SK-N-SH (cell line): ENCODE data around the gene KIAA1549. TPM values are rescaled to one million over a fixed set of nuclear protein-coding genes. Genes with fewer than 3 reads are reported as not detected.
"Not testable (repeated sequence)": the region's sequence is repeated elsewhere in the genome, so short reads cannot be mapped to it uniquely, and the experiment has no call there.

Experiments
- CTCF ChIA-PET: fragments of 300-600, 350-600 bp; formaldehyde crosslinking; extraction: SDS; loops from one replicate; lab custom pipeline; 2021; lab: Yijun Ruan, JAX
- POLR2A ChIA-PET: fragments of 350-600 bp; sonication (Branson Sonifier 250); formaldehyde crosslinking; extraction: SDS; loops from one replicate; lab custom pipeline; 2020; ENCODE audit warnings: antibody characterized with exemption, inconsistent platforms; lab: Yijun Ruan, JAX
- DNase-seq: peaks from one replicate; pipeline ENCODE4 v3.0.0; 2012
- H2AFZ ChIP-seq: fragments of 200-600 bp; sonication (generic); 2 replicates; pipeline ENCODE4 v1.8.1; 2016; ENCODE audit warnings: antibody characterized with exemption, mild to moderate bottlenecking, low read depth
- H3F3A ChIP-seq: fragments of 200-600 bp; sonication (generic); replicated peaks from 2 replicates; pipeline ENCODE3; 2016; ENCODE audit warnings: antibody characterized with exemption, mild to moderate bottlenecking; ENCODE audit not compliant: insufficient read depth
- H3K27ac ChIP-seq, 2 experiments: fragments of 200-500 bp in 1 of 2; fragments of 200-600 bp in 1 of 2; sonication (Bioruptor generic) in 1 of 2; sonication (generic), shearing (Covaris generic) in 1 of 2; 2 replicates each; pipeline versions ENCODE4 v1.5.1 to v1.6.1; 2014 to 2016; ENCODE audit warnings: low read depth in 2 of 2, inconsistent platforms in 1 of 2, low read length in 1 of 2, mild to moderate bottlenecking in 1 of 2, mixed read lengths in 1 of 2
- H3K27me3 ChIP-seq: fragments of 200-600 bp; sonication (generic), shearing (Covaris generic); 2 replicates; pipeline ENCODE4 v1.6.1; 2016; ENCODE audit warnings: mixed run types; ENCODE audit not compliant: insufficient read depth
- H3K36me3 ChIP-seq, 2 experiments: fragments of 200-500 bp in 1 of 2; fragments of 200-600 bp in 1 of 2; sonication (Bioruptor generic) in 1 of 2; sonication (generic) in 1 of 2; replicated peaks in 1 of 2; 2 replicates each; pipeline versions ENCODE3 to v1.5.1; 2014 to 2016; ENCODE audit warnings: low read length in 1 of 2, mild to moderate bottlenecking in 1 of 2; ENCODE audit not compliant: insufficient read depth in 2 of 2, control insufficient read depth in 1 of 2
- H3K4me1 ChIP-seq, 2 experiments: fragments of 200-500 bp in 1 of 2; fragments of 200-600 bp in 1 of 2; sonication (Bioruptor generic) in 1 of 2; sonication (generic), shearing (Covaris generic) in 1 of 2; 2 replicates each; pipeline versions ENCODE4 v1.5.1 to v1.6.1; 2014 to 2016; ENCODE audit warnings: low read depth in 1 of 2, low read length in 1 of 2, mixed run types in 1 of 2; ENCODE audit not compliant: insufficient read depth in 2 of 2, control insufficient read depth in 1 of 2
- H3K4me2 ChIP-seq: fragments of 200-600 bp; sonication (generic), shearing (Covaris generic); 2 replicates; pipeline ENCODE4 v1.6.1; 2017; ENCODE audit warnings: mixed run types
- H3K4me3 ChIP-seq, 2 experiments: fragments of 200-500 bp in 1 of 2; fragments of 200-600 bp in 1 of 2; sonication (Bioruptor generic) in 1 of 2; sonication (generic), shearing (Covaris generic) in 1 of 2; 2 replicates each; pipeline versions ENCODE4 v1.5.1 to v1.8.1; 2014 to 2016; ENCODE audit warnings: low read depth in 2 of 2, inconsistent platforms in 1 of 2, low read length in 1 of 2, mild to moderate bottlenecking in 1 of 2, mixed read lengths in 1 of 2, moderate library complexity in 1 of 2
- H3K79me2 ChIP-seq: fragments of 200-600 bp; sonication (generic); 2 replicates; pipeline ENCODE4 v1.8.1; 2017; ENCODE audit warnings: mild to moderate bottlenecking; ENCODE audit not compliant: insufficient read depth
- H3K9ac ChIP-seq: fragments of 200-600 bp; sonication (generic); 2 replicates; pipeline ENCODE4 v1.6.1; 2017; ENCODE audit warnings: mixed run types
- H3K9me2 ChIP-seq: fragments of 200-600 bp; sonication (generic); 2 replicates; pipeline ENCODE4 v1.6.1; 2017; ENCODE audit warnings: mixed run types
- H3K9me3 ChIP-seq: fragments of 200-600 bp; sonication (generic); 2 replicates; pipeline ENCODE4 v1.6.1; 2017; ENCODE audit warnings: mixed run types, mild to moderate bottlenecking, moderate library complexity
- H4K20me1 ChIP-seq: fragments of 200-600 bp; sonication (generic); 2 replicates; pipeline ENCODE4 v1.6.1; 2017; ENCODE audit warnings: mild to moderate bottlenecking, mixed run types; ENCODE audit not compliant: insufficient read depth
- CHD2 ChIP-seq: fragments of 150-350 bp; IDR thresholded peaks from 2 replicates; pipeline ENCODE4 v1.6.1; 2018; ENCODE audit warnings: low read length; ENCODE audit not compliant: partially characterized antibody
- FOXM1 ChIP-seq: IDR thresholded peaks from 2 replicates; pipeline ENCODE4 v1.4.0; 2012; ENCODE audit warnings: low read depth, mild to moderate bottlenecking
- GATA2 ChIP-seq: sonication (generic); formaldehyde crosslinking; IDR thresholded peaks from 2 replicates; pipeline ENCODE4 v1.5.0; 2020; ENCODE audit warnings: mild to moderate bottlenecking, missing genetic modification reagents
- JUND ChIP-seq: IDR thresholded peaks from 2 replicates; pipeline ENCODE4 v1.4.0; 2012
- MEF2A ChIP-seq: IDR thresholded peaks from 2 replicates; pipeline ENCODE4 v1.4.0; 2012; ENCODE audit warnings: low read depth, borderline replicate concordance
- NFIC ChIP-seq: IDR thresholded peaks from 2 replicates; pipeline ENCODE4 v1.4.0; 2012; ENCODE audit warnings: borderline replicate concordance
- NRF1 ChIP-seq: IDR thresholded peaks from 2 replicates; pipeline ENCODE4 v1.6.1; 2012; ENCODE audit warnings: low read depth, mild to moderate bottlenecking, low read length
- RFX5 ChIP-seq: IDR thresholded peaks from 2 replicates; pipeline ENCODE4 v1.6.1; 2012; ENCODE audit warnings: mild to moderate bottlenecking, improper control_type of control experiment, low read length
- SIN3A ChIP-seq: IDR thresholded peaks from 2 replicates; pipeline ENCODE4 v1.6.1; 2012; ENCODE audit warnings: low read depth, mild to moderate bottlenecking, low read length, moderate library complexity, borderline replicate concordance
- SMC3 ChIP-seq: IDR thresholded peaks from 2 replicates; pipeline ENCODE4 v1.6.1; 2012; ENCODE audit warnings: low read depth, low read length, improper control_type of control experiment
- TEAD4 ChIP-seq: IDR thresholded peaks from 2 replicates; pipeline ENCODE4 v1.4.0; 2012; ENCODE audit warnings: mild to moderate bottlenecking, borderline replicate concordance; ENCODE audit not compliant: insufficient read depth
- YY1 ChIP-seq: IDR thresholded peaks from 2 replicates; pipeline ENCODE4 v1.4.0; 2012; ENCODE audit warnings: low read depth, mild to moderate bottlenecking
- WGBS: methylation state at CpG from one replicate; pipeline ENCODE4 v1.1.6; 2017; ENCODE audit warnings: low lambda C conversion rate; 5-methylcytosine and 5-hydroxymethylcytosine counted together
- polyA plus RNA-seq, 3 experiments: library from polyadenylated mRNA; depleted of rRNA; stranded (reverse); fragments of >200 nt; gene quantifications; 2 replicates each; pipeline ENCODE4 v1.2.3, GENCODE V29; 2012
- TF ChIP-seq, protein P1 (sequence below): IDR thresholded peaks from 2 replicates; pipeline ENCODE4 v1.6.1; 2012; ENCODE audit warnings: mild to moderate bottlenecking, low read depth, low read length, moderate library complexity
- TF ChIP-seq, protein P2 (sequence below): IDR thresholded peaks from 2 replicates; pipeline ENCODE4 v1.4.0; 2012; ENCODE audit warnings: low read depth, borderline replicate concordance
- TF ChIP-seq, protein P3 (sequence below): fragments of 150-350 bp; IDR thresholded peaks from 2 replicates; pipeline ENCODE4 v1.6.1; 2017; ENCODE audit warnings: antibody characterized with exemption, low read length, low read depth, borderline replicate concordance

Gene KIAA1549
- polyA plus RNA-seq, 1 of the 3 experiments (the other 2 are of a cell fraction): 3.6 TPM

DNA sequence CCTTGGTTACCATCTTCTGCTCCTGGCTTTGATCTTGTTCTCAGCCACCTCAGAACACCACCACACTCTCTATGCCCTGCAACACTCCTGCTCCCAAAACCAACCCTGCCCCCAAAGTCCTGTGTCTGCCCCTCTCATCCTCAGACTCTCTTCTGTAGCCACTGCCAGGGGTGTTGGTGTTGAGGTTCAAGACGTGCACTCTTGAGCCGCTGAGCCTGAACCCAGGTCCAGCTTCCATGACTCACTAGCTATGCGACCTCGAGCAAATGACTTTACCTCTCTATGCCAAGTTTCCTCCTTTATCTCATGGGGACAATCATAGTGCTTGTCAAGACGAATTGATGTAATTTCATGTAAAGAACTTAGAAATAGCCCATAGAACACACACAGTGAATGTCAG is 182.4 kb downstream of the KIAA1549 start:
- Histone ChIP-seq H2AFZ (no peak overlapping the region), H3K9me3 (no peaks in the 10 kb centered on the region), H3K4me3 (no peak overlapping the region), H3K27me3 (no peaks in the 10 kb centered on the region), H3F3A (no peaks in the 10 kb centered on the region), H3K9me2 (no peaks in the 10 kb centered on the region), H3K9ac (no peak overlapping the region), H3K27ac (no peak overlapping the region), H3K36me3 (no peaks in the 10 kb centered on the region), H3K4me1 (no peaks in the 10 kb centered on the region), H4K20me1 (no peaks in the 10 kb centered on the region), H3K79me2 (no peaks in the 10 kb centered on the region), H3K4me2 (no peak overlapping the region)
- POLR2A ChIA-PET: no interaction called here
- no peak for DNase-seq
- CTCF ChIA-PET: interaction anchor here (1.0 to 1.1 kb wide), 2 partner anchors 11 to 15 kb away, joined by 4 read pairs; no protein-coding TSS in a partner anchor
- TF ChIP-seq MEF2A (no peak), SMC3 (no peak), YY1 (no peak), FOXM1 (no peak), SIN3A (no peak), NFIC (no peak), NRF1 (no peak), CHD2 (no peak), JUND (no peak), GATA2 (CRISPR knock-in tag) (no peak)
- TF ChIP-seq, protein P1, sequence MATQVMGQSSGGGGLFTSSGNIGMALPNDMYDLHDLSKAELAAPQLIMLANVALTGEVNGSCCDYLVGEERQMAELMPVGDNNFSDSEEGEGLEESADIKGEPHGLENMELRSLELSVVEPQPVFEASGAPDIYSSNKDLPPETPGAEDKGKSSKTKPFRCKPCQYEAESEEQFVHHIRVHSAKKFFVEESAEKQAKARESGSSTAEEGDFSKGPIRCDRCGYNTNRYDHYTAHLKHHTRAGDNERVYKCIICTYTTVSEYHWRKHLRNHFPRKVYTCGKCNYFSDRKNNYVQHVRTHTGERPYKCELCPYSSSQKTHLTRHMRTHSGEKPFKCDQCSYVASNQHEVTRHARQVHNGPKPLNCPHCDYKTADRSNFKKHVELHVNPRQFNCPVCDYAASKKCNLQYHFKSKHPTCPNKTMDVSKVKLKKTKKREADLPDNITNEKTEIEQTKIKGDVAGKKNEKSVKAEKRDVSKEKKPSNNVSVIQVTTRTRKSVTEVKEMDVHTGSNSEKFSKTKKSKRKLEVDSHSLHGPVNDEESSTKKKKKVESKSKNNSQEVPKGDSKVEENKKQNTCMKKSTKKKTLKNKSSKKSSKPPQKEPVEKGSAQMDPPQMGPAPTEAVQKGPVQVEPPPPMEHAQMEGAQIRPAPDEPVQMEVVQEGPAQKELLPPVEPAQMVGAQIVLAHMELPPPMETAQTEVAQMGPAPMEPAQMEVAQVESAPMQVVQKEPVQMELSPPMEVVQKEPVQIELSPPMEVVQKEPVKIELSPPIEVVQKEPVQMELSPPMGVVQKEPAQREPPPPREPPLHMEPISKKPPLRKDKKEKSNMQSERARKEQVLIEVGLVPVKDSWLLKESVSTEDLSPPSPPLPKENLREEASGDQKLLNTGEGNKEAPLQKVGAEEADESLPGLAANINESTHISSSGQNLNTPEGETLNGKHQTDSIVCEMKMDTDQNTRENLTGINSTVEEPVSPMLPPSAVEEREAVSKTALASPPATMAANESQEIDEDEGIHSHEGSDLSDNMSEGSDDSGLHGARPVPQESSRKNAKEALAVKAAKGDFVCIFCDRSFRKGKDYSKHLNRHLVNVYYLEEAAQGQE: no peak
- TF ChIP-seq, protein P2, sequence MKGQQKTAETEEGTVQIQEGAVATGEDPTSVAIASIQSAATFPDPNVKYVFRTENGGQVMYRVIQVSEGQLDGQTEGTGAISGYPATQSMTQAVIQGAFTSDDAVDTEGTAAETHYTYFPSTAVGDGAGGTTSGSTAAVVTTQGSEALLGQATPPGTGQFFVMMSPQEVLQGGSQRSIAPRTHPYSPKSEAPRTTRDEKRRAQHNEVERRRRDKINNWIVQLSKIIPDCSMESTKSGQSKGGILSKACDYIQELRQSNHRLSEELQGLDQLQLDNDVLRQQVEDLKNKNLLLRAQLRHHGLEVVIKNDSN: no peak
- TF ChIP-seq, protein P3, sequence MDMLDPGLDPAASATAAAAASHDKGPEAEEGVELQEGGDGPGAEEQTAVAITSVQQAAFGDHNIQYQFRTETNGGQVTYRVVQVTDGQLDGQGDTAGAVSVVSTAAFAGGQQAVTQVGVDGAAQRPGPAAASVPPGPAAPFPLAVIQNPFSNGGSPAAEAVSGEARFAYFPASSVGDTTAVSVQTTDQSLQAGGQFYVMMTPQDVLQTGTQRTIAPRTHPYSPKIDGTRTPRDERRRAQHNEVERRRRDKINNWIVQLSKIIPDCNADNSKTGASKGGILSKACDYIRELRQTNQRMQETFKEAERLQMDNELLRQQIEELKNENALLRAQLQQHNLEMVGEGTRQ: no peak
- WGBS: 26% methylated on average over 5 of the region's 5 CpGs

DNA sequence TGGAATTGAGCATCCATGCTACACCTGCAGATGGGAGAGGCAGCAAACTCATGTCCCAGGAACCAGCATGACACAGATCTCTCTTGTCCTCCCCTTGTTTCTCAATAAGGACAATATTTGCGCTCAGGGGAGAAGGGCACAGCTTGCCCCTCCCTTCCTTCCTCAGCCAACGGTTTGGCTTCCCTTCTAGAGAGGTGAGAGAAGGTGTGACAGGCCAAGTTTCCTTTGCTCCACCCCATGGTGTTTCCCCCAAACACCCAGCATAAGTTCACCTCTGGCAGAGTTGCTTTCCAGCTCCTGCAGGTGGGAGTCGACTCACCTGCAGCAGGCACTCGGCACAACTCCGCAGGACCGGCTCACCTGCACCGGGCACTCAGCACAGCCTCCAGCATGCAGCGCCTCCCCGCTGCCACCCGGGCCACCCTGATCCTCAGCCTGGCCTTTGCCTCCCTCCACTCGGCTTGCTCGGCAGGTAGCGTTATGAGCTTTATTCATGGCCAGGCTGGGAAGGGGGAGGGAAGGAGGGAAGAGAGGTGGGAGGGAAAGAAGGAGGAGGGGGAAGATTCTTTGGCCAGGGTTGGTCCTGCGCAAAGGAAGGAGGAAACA is 183.4 kb downstream of the KIAA1549 start, which contains the start of the genes ATP6V0A4 and TMEM213:
Gene ATP6V0A4 (minus strand): TSS at position 482 of the 606 bp plus-strand sequence. CDS start 26,949 bp downstream, outside the sequence.
Gene TMEM213 (plus strand): TSS at position 280 of the 606 bp plus-strand sequence. CDS start 111 bp downstream, at position 391.
- Histone ChIP-seq H3K36me3 (no peaks in the 10 kb centered on the region), H2AFZ (no peak within 1 kb of the TSS), H3K4me1 (no peaks in the 10 kb centered on the region), H4K20me1 (no peaks in the 10 kb centered on the region), H3K9ac (no peak within 1 kb of the TSS), H3K4me2 (no peak within 1 kb of the TSS), H3K79me2 (no peaks in the 10 kb centered on the region), H3K9me2 (no peaks in the 10 kb centered on the region), H3K27me3 (no peaks in the 10 kb centered on the region), H3K4me3 (no peak within 1 kb of the TSS), H3K27ac (no peak within 1 kb of the TSS), H3K9me3 (no peaks in the 10 kb centered on the region), H3F3A (no peaks in the 10 kb centered on the region)
- 57% methylated on average over 14 of the region's 14 CpGs for WGBS
- no peak for DNase-seq
- POLR2A ChIA-PET: no interaction called here
- no peak for TF ChIP-seq CHD2
- no peak for TF ChIP-seq TEAD4
- TF ChIP-seq RFX5: no peak
- CTCF ChIA-PET: no interaction called here

DNA sequence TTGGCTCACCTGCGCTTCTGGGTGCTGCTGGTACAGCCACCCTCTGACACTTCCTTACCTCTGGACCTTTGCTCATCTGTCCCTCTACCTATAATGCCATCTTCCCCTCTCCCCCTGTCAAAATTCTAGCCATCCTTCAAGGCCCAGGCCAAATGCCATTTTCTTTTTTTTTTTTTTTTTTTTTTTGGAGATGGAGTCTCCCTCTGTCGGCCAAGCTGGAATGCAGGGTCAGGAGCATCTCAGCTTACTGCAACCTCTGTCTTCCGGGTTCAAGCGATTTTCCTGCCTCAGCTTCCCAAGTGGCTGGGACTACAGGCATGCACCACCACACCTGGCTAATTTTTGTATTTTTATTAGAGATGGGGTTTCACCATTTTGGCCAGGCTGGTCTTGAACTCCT is 184.1 kb downstream of the KIAA1549 start:
- H3F3A ChIP-seq, H4K20me1 ChIP-seq, H3K4me1 ChIP-seq, H3K4me3 ChIP-seq, H3K79me2 ChIP-seq, H3K4me2 ChIP-seq, DNase-seq, H3K9me2 ChIP-seq, H3K9ac ChIP-seq, H3K36me3 ChIP-seq, H2AFZ ChIP-seq, H3K27ac ChIP-seq, H3K9me3 ChIP-seq, H3K27me3 ChIP-seq, POLR2A ChIA-PET: not testable (repeated sequence)
- CTCF ChIA-PET: interaction anchor here (0.6 kb wide), 1 partner anchor 177 kb away, joined by 3 read pairs; no protein-coding TSS in a partner anchor
- WGBS: 59% methylated on average over 4 of the region's 4 CpGs
